ENCODE data around the gene FRMD6.

Gene FRMD6

GRCh38 chr14:51666070-51666469, 14.4 kb downstream of the FRMD6 start:
- no peak for DNase-seq

DNA sequence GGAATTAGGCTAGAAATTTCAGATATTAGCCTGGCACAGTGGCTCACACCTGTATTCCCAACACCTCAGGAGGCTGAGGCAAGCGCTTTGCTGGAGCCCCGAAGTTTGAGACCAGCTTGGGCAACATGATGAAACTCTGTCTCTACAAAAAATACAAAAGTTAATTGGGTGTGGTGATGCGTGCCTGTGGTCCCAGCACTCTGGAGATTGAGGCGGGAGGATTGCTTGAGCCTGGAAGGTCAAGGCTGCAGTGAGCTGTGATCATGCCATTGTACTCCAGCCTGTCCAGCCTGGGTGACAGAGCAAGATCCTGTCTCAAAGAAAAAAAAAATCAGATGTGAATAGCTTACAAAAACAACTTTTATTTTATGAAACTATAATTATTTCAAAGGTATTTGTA, 15.1 kb downstream of the FRMD6 start:
- peak; percentile 14 for DNase-seq

- DNase-seq, result no peak
Observed at GRCh38 chr14:51668870-51669269, 17.2 kb downstream of the FRMD6 start.

DNA sequence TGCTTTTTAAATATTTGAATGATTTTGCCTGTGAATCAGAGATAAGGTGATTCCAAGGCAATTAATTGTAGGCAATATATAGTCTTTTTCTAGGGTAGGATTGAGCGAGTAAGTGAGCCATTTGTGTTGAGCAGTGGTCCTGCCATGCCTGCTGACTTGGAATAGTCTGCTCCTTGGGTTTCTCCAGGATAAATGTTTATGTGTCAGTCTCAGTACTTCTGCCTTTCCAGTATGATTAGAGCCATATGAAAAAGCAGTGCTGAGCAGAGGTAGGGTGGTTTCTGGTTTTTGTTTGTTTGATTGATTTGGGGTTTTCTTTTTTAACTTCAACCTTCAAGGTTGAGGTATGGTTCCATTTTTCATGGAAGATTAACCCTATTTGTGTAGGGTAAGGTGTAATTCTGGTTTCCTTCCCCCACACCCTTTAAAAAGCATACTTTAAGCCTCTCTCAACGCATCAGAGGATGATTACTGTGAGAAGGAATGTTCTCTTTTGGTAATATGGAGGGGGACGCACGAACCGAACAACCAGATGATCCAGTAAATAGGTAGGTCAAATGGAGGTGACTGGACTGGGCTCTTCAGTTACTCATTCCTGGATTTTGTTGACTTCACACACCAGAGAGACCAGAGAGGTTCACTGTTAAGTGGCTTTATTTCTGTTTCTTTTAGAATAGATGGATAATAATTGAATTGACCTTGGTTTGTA, 22.7 kb downstream of the FRMD6 start:
- DNase-seq, result no peak

- no peak for DNase-seq
Observed at GRCh38 chr14:51676549-51676948, 24.8 kb downstream of the FRMD6 start.

- DNase-seq, result no peak
Observed at GRCh38 chr14:51677266-51677665, 25.6 kb downstream of the FRMD6 start.

DNA sequence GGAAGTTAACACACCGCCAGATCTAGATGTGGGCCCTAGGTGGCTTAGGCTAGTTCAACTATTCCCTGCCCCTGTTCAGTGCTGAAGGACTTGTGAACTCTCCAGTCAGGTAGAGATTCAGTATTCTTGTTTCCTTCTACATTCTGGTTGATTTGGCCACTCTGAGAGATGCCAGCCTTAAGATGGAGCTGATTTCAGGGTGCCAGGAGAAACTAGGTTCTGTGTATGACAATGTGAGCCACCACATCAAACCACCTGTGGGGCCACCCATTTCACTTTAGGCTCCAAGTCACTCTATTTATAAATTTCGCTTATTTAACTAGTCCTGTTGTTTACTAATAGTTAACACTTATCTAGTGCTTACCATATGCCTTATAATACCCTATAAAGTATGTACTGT, 26.0 kb downstream of the FRMD6 start:
- DNase-seq, result no peak

DNA sequence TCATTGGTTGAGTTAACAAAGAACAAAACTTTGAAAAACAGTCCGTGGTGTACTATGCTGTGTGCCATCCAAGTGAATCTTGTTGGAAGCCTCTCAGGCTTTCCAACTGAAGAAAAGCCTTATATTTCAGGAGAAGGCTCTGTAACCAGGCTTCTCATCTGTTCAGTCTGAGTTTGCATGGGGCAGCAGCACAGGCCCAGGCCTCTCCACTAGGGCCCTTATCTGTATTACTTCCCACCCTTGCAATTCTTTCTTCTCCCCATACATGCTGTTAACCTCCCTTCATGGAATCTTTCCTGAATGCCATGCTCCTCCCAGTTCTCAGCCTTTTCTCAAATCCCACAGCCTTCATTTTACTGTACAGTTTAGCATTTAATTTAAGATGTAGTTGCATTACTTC, 28.3 kb downstream of the FRMD6 start:
- DNase-seq, result no peak

GRCh38 chr14:51681411-51681810, 29.7 kb downstream of the FRMD6 start:
- no peak for DNase-seq

- DNase-seq, result no peak
Observed at GRCh38 chr14:51682411-51682810, 30.7 kb downstream of the FRMD6 start.

GRCh38 chr14:51684760-51685159, 33.0 kb downstream of the FRMD6 start:
- DNase-seq, result no peak

DNA sequence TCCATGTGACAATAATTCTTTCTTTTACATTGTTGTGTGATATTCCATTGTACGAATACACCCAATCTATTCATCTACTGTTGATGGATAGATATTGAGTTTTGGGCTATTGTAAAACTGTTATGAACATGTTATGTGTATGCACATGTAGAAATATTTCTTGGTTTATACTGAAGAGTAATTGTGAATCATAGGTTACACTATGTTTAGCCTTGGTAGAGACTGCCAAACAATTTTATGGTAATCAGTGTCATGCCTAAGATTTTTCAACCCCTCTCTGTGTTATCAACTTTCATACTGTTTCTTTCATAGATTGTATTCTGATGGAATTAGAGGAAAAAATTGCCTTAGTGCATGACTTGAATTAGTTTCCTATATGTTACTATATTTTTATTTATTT, 39.5 kb downstream of the FRMD6 start:
- DNase-seq, result no peak

GRCh38 chr14:51692646-51693045, 40.9 kb downstream of the FRMD6 start:
- DNase-seq, result no peak

GRCh38 chr14:51697848-51698247, 46.1 kb downstream of the FRMD6 start:
- DNase-seq, result no peak

GRCh38 chr14:51701951-51702350, 50.2 kb downstream of the FRMD6 start:
- no peak for DNase-seq

GRCh38 chr14:51703787-51704186, 52.1 kb downstream of the FRMD6 start:
- no peak for DNase-seq

DNA sequence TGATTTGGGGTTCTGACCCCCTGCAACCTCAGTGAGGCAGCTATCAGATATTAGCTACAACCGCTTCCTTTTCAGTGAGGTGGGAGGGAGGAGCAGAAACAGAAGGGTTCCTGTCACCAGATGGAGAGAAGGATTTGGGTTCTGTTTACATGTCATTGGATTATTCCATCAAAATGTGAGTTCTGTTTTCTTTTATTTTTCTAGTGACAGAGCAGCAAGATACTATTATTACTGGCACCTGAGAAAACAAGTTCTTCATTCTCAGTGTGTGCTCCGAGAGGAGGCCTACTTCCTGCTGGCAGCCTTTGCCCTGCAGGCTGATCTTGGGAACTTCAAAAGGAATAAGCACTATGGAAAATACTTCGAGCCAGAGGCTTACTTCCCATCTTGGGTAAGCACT, 52.8 kb downstream of the FRMD6 start:
- DNase-seq, result no peak

- DNase-seq, result no peak
Observed at GRCh38 chr14:51707327-51707726, 55.6 kb downstream of the FRMD6 start.

- no peak for DNase-seq
Observed at GRCh38 chr14:51711505-51711904, 59.8 kb downstream of the FRMD6 start.

DNA sequence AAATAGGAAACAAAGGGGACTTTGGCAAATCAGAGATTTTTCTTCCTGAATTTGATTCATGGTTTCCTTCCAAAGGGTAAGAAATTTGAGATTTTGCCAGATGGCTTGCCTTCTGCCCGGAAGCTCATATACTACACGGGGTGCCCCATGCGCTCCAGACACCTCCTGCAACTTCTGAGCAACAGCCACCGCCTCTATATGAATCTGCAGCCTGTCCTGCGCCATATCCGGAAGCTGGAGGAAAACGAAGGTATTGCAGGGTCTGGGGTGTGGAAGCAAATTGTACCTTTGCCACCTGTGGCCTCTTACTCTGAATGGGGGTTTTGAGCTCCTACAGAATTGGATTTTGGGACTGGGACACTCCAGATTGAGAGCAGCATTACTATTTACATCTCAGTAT, 63.5 kb downstream of the FRMD6 start:
- no peak for DNase-seq

DNA sequence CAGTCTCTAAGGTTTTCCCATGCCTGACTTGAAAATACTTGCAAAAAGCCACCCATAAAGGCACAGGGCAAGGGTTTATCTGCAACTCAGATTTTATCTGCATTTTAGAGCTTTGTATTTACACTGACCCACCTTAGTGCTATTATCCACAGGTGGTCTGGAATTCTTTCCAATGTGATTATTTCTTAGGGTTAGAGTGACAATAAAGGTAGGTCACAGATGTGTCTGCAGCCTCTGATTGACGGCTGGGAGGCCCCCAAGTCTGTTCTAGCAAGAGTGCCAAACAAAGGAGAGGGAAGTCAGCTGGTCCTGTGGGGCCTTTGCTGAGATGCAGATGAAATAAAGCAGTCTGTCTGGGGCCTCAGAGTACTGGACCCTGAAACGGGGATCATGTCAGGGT, 64.0 kb downstream of the FRMD6 start:
- DNase-seq, result no peak

DNA sequence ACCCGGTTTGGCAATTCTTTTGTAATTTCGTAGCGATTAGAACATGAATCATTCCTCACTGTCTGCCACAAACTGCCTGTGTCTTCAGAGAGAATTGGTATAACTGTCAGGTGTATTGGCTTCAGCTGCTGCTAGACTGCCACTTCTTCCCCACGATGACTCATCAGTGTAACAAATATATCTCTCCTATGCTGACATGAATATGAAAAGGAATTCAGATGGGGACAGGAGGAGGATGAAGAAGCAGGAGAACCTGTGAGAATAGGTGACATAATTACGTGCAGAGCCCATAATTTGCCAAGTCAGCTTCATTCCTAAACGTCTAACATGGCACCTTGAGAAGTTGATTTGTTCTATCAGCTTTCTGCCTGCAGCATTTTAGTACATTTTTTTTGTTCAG, 64.9 kb downstream of the FRMD6 start:
- no peak for DNase-seq

DNA sequence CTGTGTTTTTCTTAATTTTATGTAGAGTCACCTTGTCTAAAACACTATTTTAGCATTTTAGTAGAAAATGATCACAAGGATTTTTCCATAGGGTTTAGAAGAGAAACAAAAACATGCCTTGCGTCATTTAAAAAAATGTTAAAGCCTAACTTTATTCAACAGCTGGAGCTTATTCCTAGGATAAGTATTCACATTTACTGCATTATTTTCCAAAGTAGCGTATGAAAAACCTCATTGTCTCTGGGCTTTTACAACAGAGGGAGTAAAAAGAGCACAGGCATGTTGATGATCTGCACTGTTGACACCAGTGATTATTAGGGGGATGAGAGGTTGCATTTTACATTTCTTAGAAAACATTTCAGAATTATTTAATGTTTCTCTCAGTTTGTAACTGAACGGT, 66.1 kb downstream of the FRMD6 start:
- no peak for DNase-seq

GRCh38 chr14:51719955-51720354, 68.2 kb downstream of the FRMD6 start:
- no peak for DNase-seq

- no peak for DNase-seq
Observed at GRCh38 chr14:51723990-51724389, 72.3 kb downstream of the FRMD6 start.
